PC-3 (cell line): ENCODE measurements around the gene TMEM97. TPM values are rescaled to one million over a fixed set of nuclear protein-coding genes. Genes with fewer than 3 reads are reported as not detected.

ENCODE experiments used
- ATAC-seq: fragments of 200-7000 bp; cut with Tn5 transposase; 2 replicates; pipeline ENCODE4 v1.9.1; 2020; ENCODE audit warnings: mild to moderate bottlenecking, moderate library complexity
- BruUV-seq: library from RNA; stranded (reverse); fragments of 400-500 nt; replicated peaks from 2 replicates; lab custom pipeline; 2021; lab: Mats Ljungman, UMichigan
- CTCF ChIA-PET: fragments of 300-600 bp; sonication (Branson Sonifier 250); formaldehyde crosslinking; loops from one replicate; lab custom pipeline; 2022; ENCODE audit warnings: antibody characterized with exemption; lab: Charles Lee
- POLR2A ChIA-PET: fragments of 300-600 bp; sonication (Branson Sonifier 250); formaldehyde crosslinking; loops from one replicate; lab custom pipeline; 2022; ENCODE audit warnings: antibody characterized with exemption; ENCODE audit not compliant: unreplicated experiment; lab: Charles Lee
- DNase-seq: peaks from one replicate; pipeline ENCODE4 v3.0.0-alpha.2; 2015
- H2AFZ ChIP-seq: fragments of 300-600 bp; sonication (generic); 2 replicates; pipeline ENCODE4 v1.6.0; 2016; ENCODE audit warnings: antibody characterized with exemption, low read length
- H3F3A ChIP-seq: fragments of 300-600 bp; sonication (generic); one replicate; pipeline ENCODE4 v1.6.0; 2017; ENCODE audit warnings: antibody characterized with exemption, low read length, control low read depth, mild to moderate bottlenecking; ENCODE audit not compliant: unreplicated experiment
- H3K27ac ChIP-seq: fragments of 300-600 bp; sonication (generic); 2 replicates; pipeline ENCODE4 v1.5.1; 2016; ENCODE audit warnings: mild to moderate bottlenecking, low read length
- H3K27me3 ChIP-seq: fragments of 300-600 bp; sonication (generic); 2 replicates; pipeline ENCODE4 v1.6.1; 2016; ENCODE audit warnings: low read length, mixed read lengths
- H3K36me3 ChIP-seq: fragments of 300-600 bp; sonication (generic); 2 replicates; pipeline ENCODE4 v1.6.1; 2016; ENCODE audit warnings: low read depth, mixed run types, low read length, mixed read lengths
- H3K4me1 ChIP-seq: fragments of 300-600 bp; sonication (generic); 2 replicates; pipeline ENCODE4 v1.5.1; 2016; ENCODE audit warnings: low read length; ENCODE audit not compliant: insufficient read depth
- H3K4me2 ChIP-seq: fragments of 300-600 bp; sonication (generic); 2 replicates; pipeline ENCODE4 v1.6.0; 2016; ENCODE audit warnings: low read length
- H3K4me3 ChIP-seq: fragments of 300-600 bp; sonication (generic); 2 replicates; pipeline ENCODE4 v1.5.1; 2016; ENCODE audit warnings: mild to moderate bottlenecking, low read length, mixed read lengths
- H3K79me2 ChIP-seq: fragments of 300-600 bp; sonication (generic); 2 replicates; pipeline ENCODE4 v1.6.1; 2017; ENCODE audit warnings: low read length, mixed read lengths
- H3K9ac ChIP-seq: fragments of 300-600 bp; sonication (generic); 2 replicates; pipeline ENCODE4 v1.6.0; 2016; ENCODE audit warnings: mild to moderate bottlenecking, low read length
- H3K9me2 ChIP-seq: fragments of 300-600 bp; sonication (generic); replicated peaks from 2 replicates; pipeline ENCODE4 v1.6.1; 2016; ENCODE audit warnings: mixed run types, low read length, mixed read lengths
- H3K9me3 ChIP-seq: fragments of 300-600 bp; sonication (generic); 2 replicates; pipeline ENCODE4 v1.6.1; 2016; ENCODE audit warnings: low read length, mixed read lengths
- H4K20me1 ChIP-seq: fragments of 300-600 bp; sonication (generic); 2 replicates; pipeline ENCODE4 v1.6.1; 2016; ENCODE audit warnings: low read length, mixed read lengths
- EZH2 ChIP-seq: fragments of 300-600 bp; sonication (generic); IDR thresholded peaks from one replicate; pipeline ENCODE4 v1.6.1; 2017; ENCODE audit warnings: antibody characterized with exemption, mild to moderate bottlenecking, low read length; ENCODE audit not compliant: unreplicated experiment
- EZH2phosphoT487 ChIP-seq: fragments of 300-600 bp; sonication (generic); IDR thresholded peaks from 2 replicates; pipeline ENCODE4 v1.6.1; 2018; ENCODE audit warnings: mild to moderate bottlenecking, antibody characterized with exemption, low read length, borderline replicate concordance
- intact Hi-C: fragments of 100-400 bp; cut with micrococcal nuclease; formaldehyde crosslinking; loops from 2 replicates; pipeline ENCODE4 v1.9.0; 2023
- total RNA-seq: library from RNA; depleted of rRNA; stranded (reverse); fragments of >200 nt; gene quantifications from 2 replicates; pipeline ENCODE4 v1.2.3, GENCODE V29; 2014
- TF ChIP-seq, protein P1 (sequence below): fragments of 300-600 bp; sonication (generic); conservative IDR thresholded peaks from 2 replicates; pipeline ENCODE4 v1.5.1; 2017; ENCODE audit warnings: antibody characterized with exemption, low read depth, mild to moderate bottlenecking, low read length

The TMEM97 gene
- total RNA-seq, 1 experiment from 2014 or later = 40.5 TPM

DNA sequence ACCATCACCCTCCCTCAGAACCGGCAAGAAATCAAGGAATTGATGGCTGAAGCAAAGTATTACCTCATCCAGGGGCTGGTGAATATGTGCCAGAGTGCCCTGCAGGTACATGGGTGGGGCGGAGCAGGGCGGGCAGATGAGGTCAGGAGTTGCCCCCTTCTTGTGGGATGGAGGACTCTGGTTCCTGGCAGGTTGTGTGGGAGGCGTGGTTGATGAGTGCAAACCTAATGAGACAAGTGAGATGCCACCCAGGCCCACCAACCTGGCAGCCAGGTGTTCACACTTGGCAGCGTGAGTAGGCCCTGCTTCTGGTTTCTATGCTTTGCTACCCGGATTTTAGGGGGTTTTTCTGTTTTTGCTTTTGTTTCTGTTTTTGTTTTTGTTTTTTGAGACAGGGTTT, 21.4 kb downstream of the TMEM97 start:
- no peak for DNase-seq
- Histone ChIP-seq H3K27ac (no peak overlapping the region), H3K4me2 (no peak overlapping the region), H3K9me2 (no peaks in the 10 kb centered on the region), H4K20me1 (0 out of 2 replicates have a peak, but pooled peaks cover 6% of the 10 kb centered on the region), H3K36me3 (peaks cover 4% of the 10 kb centered on the region; the same call in 1 of the 2 replicates), H3K9me3 (no peaks in the 10 kb centered on the region), H2AFZ (no peak overlapping the region), H3K27me3 (no peaks in the 10 kb centered on the region), H3K4me1 (peaks cover 17% of the 10 kb centered on the region), H3K4me3 (no peak overlapping the region), H3K9ac (no peak overlapping the region), H3K79me2 (peaks cover 38% of the 10 kb centered on the region), H3F3A (no peaks in the 10 kb centered on the region)
- no peak for ATAC-seq
- CTCF ChIA-PET = no interaction called here
- intact Hi-C loops = no loop called here
- BruUV-seq = no TSS peak
- TF ChIP-seq, protein P1, sequence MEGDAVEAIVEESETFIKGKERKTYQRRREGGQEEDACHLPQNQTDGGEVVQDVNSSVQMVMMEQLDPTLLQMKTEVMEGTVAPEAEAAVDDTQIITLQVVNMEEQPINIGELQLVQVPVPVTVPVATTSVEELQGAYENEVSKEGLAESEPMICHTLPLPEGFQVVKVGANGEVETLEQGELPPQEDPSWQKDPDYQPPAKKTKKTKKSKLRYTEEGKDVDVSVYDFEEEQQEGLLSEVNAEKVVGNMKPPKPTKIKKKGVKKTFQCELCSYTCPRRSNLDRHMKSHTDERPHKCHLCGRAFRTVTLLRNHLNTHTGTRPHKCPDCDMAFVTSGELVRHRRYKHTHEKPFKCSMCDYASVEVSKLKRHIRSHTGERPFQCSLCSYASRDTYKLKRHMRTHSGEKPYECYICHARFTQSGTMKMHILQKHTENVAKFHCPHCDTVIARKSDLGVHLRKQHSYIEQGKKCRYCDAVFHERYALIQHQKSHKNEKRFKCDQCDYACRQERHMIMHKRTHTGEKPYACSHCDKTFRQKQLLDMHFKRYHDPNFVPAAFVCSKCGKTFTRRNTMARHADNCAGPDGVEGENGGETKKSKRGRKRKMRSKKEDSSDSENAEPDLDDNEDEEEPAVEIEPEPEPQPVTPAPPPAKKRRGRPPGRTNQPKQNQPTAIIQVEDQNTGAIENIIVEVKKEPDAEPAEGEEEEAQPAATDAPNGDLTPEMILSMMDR = no peak
- TF ChIP-seq EZH2phosphoT487 (no peak), EZH2 (no peak)
- POLR2A ChIA-PET = no interaction called here

DNA sequence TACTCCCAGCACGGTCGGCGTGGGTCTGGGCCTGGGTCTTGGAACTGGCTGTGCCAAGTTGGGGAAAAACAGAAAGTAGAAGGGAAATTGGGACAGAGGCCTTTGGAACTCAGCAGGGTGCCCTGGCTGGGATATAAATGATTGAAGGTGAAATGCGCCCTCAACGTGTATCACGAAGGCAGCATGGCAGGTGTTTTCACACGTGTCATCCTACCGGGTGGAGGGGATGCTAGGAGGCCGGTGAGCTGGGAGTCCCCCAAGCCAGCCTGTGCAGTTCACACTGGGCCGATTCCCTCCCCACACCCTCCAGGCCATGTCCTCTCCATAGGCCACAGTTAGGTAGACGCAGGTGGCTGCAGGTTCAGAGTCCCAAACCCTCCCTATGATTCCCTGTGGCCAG, 22.5 kb downstream of the TMEM97 start:
- ATAC-seq = no peak
- Histone ChIP-seq H3F3A (peaks cover 1% of the 10 kb centered on the region), H3K27me3 (no peaks in the 10 kb centered on the region), H3K4me2 (no peak overlapping the region), H3K9me2 (no peaks in the 10 kb centered on the region), H3K9ac (no peak overlapping the region), H3K27ac (no peak overlapping the region), H3K79me2 (peaks cover 29% of the 10 kb centered on the region), H3K9me3 (no peaks in the 10 kb centered on the region), H3K4me1 (peaks cover 27% of the 10 kb centered on the region), H3K36me3 (peaks cover 10% of the 10 kb centered on the region; the same call in 1 of the 2 replicates), H3K4me3 (no peak overlapping the region), H4K20me1 (0 out of 2 replicates have a peak, but pooled peaks cover 6% of the 10 kb centered on the region), H2AFZ (no peak overlapping the region)
- intact Hi-C loops = no loop called here
- no peak for DNase-seq
- no TSS peak for BruUV-seq
- POLR2A ChIA-PET = no interaction called here
- CTCF ChIA-PET = no interaction called here
- TF ChIP-seq, protein P1 = no peak
- TF ChIP-seq EZH2 (no peak), EZH2phosphoT487 (no peak)

DNA sequence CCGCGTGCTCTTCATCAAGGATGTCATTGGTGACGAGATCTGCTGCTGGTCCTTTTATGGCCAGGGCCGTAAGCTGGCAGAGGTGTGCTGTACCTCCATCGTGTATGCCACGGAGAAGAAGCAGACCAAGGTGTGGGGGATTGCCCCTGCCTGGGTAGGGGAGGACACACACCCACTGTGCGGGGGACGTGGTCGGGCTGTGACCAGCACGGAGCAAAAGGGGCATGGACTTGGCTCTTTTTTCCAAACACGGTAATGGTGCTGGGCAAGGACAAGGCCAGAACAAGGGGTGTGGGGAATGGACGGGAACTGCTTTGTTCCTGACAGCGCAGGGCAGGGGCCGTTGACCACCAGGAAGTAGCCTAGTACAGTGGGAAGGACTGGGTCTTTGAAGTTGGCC, 23.3 kb downstream of the TMEM97 start:
- ATAC-seq (no peak), DNase-seq (no peak)
- no peak overlapping the region for H3K4me3 ChIP-seq
- H2AFZ ChIP-seq = no peak overlapping the region
- H3K9me2 ChIP-seq = no peaks in the 10 kb centered on the region
- H3K9ac ChIP-seq = no peak overlapping the region
- H3F3A ChIP-seq = peaks cover 6% of the 10 kb centered on the region
- no peaks in the 10 kb centered on the region for H3K9me3 ChIP-seq
- H3K27ac ChIP-seq = no peak overlapping the region
- ChIA-PET POLR2A (no interaction called here), CTCF (no interaction called here)
- H3K27me3 ChIP-seq = no peaks in the 10 kb centered on the region
- peaks cover 26% of the 10 kb centered on the region for H3K4me1 ChIP-seq
- no peaks in the 10 kb centered on the region for H4K20me1 ChIP-seq
- H3K79me2 ChIP-seq = peaks cover 21% of the 10 kb centered on the region
- H3K4me2 ChIP-seq = no peak overlapping the region
- TF ChIP-seq, protein P1 = no peak
- TF ChIP-seq EZH2 (no peak), EZH2phosphoT487 (no peak)
- H3K36me3 ChIP-seq = peaks cover 10% of the 10 kb centered on the region; the same call in 1 of the 2 replicates
- intact Hi-C loops = no loop called here
- BruUV-seq = no TSS peak
